ENCODE measurements around the gene OR2T8. TPM values are rescaled to one million over a fixed set of nuclear protein-coding genes. Genes with fewer than 3 reads are reported as not detected.

The OR2T8 gene
- total RNA-seq, 1 experiment from 2014 or later = not detected

- no peak overlapping the region for H3K9ac ChIP-seq (ENCODE audit: low read length)
- ChIA-PET RAD21 (ENCODE audit: low non-redundant PET in 1 of 2, low total read pairs in 2 of 2, uncharacterized antibody in 2 of 2, unreplicated experiment in 2 of 2) (no interaction called here), CTCF (no interaction called here), POLR2A (no interaction called here)
- H3K27me3 ChIP-seq (ENCODE audit: insufficient read depth, low read length) = no peaks in the 10 kb centered on the region
- no TSS peak for BruUV-seq (replicated peaks)
- no peak overlapping the region for H3K4me3 ChIP-seq (replicated peaks in 1 of 2; ENCODE audit: low read depth in 1 of 2, low read length in 2 of 2)
- H3K9me3 ChIP-seq (ENCODE audit: control insufficient read depth in 1 of 2, insufficient read depth in 1 of 2, low read depth in 1 of 2, low read length in 2 of 2) = peaks cover 6 to 21% of the 10 kb centered on the region in 2 experiments; a peak in 2 of 4 replicates
- no peak overlapping the region for H3K27ac ChIP-seq (ENCODE audit: low read depth, low read length)
- H4K20me1 ChIP-seq (ENCODE audit: insufficient read depth) = no peaks in the 10 kb centered on the region
- H3K36me3 ChIP-seq (ENCODE audit: control insufficient read depth in 1 of 2, insufficient read depth in 2 of 2, low read length in 2 of 2) = no peaks in the 10 kb centered on the region
- no peak overlapping the region for H3K4me2 ChIP-seq (ENCODE audit: low read length)
- intact Hi-C loops (cut with micrococcal nuclease) = no loop called here
- H2AFZ ChIP-seq (ENCODE audit: low read depth, low read length, poor library complexity, severe bottlenecking) = no peak overlapping the region
- H3K9me2 ChIP-seq (ENCODE audit: insufficient read depth) = no peaks in the 10 kb centered on the region
- no peaks in the 10 kb centered on the region for H3K79me2 ChIP-seq (ENCODE audit: insufficient read depth, low read length)
- H3K4me1 ChIP-seq (ENCODE audit: control insufficient read depth in 1 of 2, insufficient read depth in 2 of 2, low read length in 2 of 2) = no peaks in the 10 kb centered on the region
- ATAC-seq = no peak
- DNase-seq (ENCODE audit: low read depth, low spot score) = no peak
- TF ChIP-seq SP1 (IDR thresholded peaks at IDR 0.05; ENCODE audit: low read depth) = no peak
- no peak for TF ChIP-seq EGR1 (IDR thresholded peaks at IDR 0.05; ENCODE audit: low read depth)
- TF ChIP-seq ELF1 (IDR thresholded peaks at IDR 0.05; ENCODE audit: borderline replicate concordance, low read depth) = no peak
- no peak for TF ChIP-seq SRF (IDR thresholded peaks at IDR 0.05; ENCODE audit: low read depth)
- no peak for TF ChIP-seq EZH2 (IDR thresholded peaks at IDR 0.05)
- no peak for TF ChIP-seq YY1 (IDR thresholded peaks at IDR 0.05; ENCODE audit: extremely low read depth, insufficient replicate concordance, low read depth, low read length)
- no peak for TF ChIP-seq ZBTB33 (IDR thresholded peaks at IDR 0.05; ENCODE audit: extremely low read depth, insufficient replicate concordance, low read length)
- no peak for TF ChIP-seq EZH2phosphoT487 (IDR thresholded peaks at IDR 0.05; ENCODE audit: borderline replicate concordance)
- TF ChIP-seq RAD21 (IDR thresholded peaks at IDR 0.05; ENCODE audit: low read depth) = no peak
These were observed 5.0 kb upstream of the OR2T8 start for GRCh38 chr1:247914941-247915662.
